ENCODE data around the gene PRDM10. TPM values are rescaled to one million over a fixed set of nuclear protein-coding genes. Genes with fewer than 3 reads are reported as not detected.
A peak's percentile ranks its signal among the peaks of the same experiment; 100 is the strongest.
"Not testable (repeated sequence)": the region's sequence is repeated elsewhere in the genome, so short reads cannot be mapped to it uniquely, and the experiment has no call there.

PRDM10 gene
- total RNA-seq, 1 donor from 2014 or later: 13.6 TPM

DNA sequence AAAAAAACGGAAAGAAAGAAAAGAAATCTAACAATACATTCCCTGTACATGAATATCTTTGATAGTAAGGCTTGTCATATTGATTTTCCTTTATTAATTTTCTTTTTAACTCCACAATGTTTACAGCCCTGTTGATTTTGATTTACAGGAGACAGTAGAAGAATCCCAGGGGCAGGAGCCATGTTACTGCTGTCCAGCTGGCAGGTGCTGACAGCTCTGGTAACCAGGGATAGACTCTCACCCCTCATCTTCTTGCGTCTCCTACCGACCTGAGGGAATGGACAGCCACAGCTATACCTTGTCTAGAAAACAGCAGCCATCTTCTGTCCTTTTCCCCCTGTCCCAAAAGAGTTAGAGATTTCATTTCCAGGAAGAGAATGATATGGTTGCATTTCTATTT, 37.4 kb downstream of the PRDM10 start:
- peaks cover 6% of the 10 kb centered on the region for H3K36me3 Mint-ChIP-seq (ENCODE audit: low read depth)
- H3K27ac Mint-ChIP-seq: no peak overlapping the region
- intact Hi-C loops (cut with micrococcal nuclease): no loop called here
- H3K27me3 Mint-ChIP-seq (ENCODE audit: insufficient read depth): no peaks in the 10 kb centered on the region
- DNase-seq (ENCODE audit: low spot score): no peak
- no peak overlapping the region for H3K4me3 Mint-ChIP-seq
- H3K4me1 Mint-ChIP-seq (ENCODE audit: low read depth): peaks cover 21% of the 10 kb centered on the region
- no peaks in the 10 kb centered on the region for H3K9me3 Mint-ChIP-seq

DNA sequence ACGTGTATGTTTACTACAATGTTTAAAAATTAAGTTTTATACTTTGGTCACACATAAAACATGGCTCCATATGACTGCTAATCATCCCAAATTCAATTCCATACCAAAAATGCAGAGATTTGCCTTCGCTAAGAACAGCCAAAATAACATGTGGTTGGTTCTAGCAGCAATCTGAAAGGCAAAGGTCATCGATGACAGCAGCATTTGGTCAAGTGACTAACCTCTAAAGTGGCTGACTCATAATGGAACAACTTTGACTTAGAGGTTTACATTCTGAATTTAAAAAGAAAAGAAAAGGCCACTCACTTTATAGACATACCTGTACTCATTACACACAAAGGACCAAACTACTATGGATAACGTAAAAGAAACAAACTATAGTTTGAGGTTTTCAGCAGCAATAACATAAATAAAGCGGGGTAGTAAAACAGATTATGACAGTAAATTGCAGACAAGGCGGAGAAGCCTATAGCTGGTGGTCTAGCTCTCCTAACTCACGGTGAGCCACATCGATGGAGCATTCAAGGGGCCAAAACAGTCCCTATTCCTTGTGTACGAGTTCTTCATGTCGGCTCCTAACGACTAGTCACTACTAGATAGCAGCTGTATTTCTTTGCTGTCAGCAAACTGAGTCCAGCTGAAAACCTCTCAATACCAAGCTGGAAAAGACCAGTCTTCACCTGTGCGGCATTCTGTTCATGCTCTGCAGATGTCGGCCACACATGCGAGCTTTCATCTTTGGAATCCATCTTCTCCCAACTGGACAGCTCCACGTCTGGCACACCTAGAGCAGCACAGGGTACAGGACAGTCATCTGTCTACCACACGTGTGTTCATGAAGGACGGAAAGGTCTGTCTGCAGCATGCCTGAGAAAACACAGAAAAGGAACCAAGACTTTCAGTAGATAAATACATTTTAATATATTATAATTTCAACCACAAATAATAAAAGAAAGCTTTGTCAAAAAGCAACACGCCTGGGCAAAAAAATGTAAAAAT, 42.1 kb downstream of the PRDM10 start:
- intact Hi-C loops (cut with micrococcal nuclease): loop anchor here (1.0 to 2.0 kb wide), 2 partner anchors 32 to 42 kb away; partner anchors contain the start of gene PRDM10
- no peak overlapping the region for H3K4me3 Mint-ChIP-seq
- no peaks in the 10 kb centered on the region for H3K9me3 Mint-ChIP-seq
- H3K4me1 Mint-ChIP-seq (ENCODE audit: low read depth): peaks cover 10% of the 10 kb centered on the region
- no peak for DNase-seq (ENCODE audit: low spot score)
- H3K36me3 Mint-ChIP-seq (ENCODE audit: low read depth): peaks cover 22% of the 10 kb centered on the region
- H3K27ac Mint-ChIP-seq: peak overlapping the region; percentile 64
- H3K27me3 Mint-ChIP-seq (ENCODE audit: insufficient read depth): no peaks in the 10 kb centered on the region

DNA sequence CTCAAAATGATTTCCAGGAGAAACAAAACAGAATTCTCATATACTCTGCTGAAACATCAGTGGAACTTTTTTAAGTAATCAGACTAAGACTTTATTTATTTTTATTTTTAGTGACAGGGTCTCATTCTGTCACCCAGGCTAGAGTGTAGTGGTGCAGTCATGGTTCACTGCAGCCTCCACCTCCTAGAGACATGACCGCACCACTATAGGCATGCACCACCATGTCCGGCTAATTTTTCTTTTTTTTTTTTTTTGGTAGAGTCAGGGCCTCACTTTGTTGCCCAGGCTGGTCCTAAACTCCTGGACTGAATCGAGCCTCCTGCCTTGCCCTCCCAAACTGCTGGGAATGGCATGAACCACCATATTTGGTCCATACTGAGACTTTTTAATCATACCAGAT, 42.9 kb downstream of the PRDM10 start:
- Mint-ChIP-seq H3K27ac (no peak overlapping the region), H3K4me3 (no peak overlapping the region), H3K9me3 (no peaks in the 10 kb centered on the region), H3K27me3 (ENCODE audit: insufficient read depth) (no peaks in the 10 kb centered on the region), H3K36me3 (ENCODE audit: low read depth) (peaks cover 26% of the 10 kb centered on the region), H3K4me1 (ENCODE audit: low read depth) (peaks cover 10% of the 10 kb centered on the region)
- intact Hi-C loops (cut with micrococcal nuclease): loop anchor here (1.0 to 2.0 kb wide), 2 partner anchors 33 to 43 kb away; partner anchors contain the start of gene PRDM10
- no peak for DNase-seq (ENCODE audit: low spot score)

DNA sequence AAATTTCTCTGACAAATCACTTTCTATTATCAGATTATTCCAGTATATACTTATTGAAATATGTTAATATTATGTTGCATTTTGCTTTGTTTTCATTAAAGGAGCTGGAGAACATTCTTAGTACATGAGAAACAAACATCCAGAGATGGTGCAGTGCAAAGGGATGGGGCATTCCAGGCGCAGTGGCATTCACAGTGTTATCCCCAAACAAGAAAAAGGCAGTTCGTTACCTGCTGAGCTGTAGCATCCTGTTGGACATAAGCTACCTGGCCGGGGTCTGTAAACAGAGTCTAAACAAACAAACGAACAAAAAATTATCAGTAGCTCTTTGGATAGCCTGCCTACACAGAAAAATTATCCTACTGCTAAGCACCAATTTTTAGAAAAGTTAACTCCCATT, 47.4 kb downstream of the PRDM10 start:
- H3K36me3 Mint-ChIP-seq (ENCODE audit: low read depth): peaks cover 24% of the 10 kb centered on the region
- H3K27me3 Mint-ChIP-seq (ENCODE audit: insufficient read depth): no peaks in the 10 kb centered on the region
- no peak overlapping the region for H3K27ac Mint-ChIP-seq
- no peak for DNase-seq (ENCODE audit: low spot score)
- peaks cover 18% of the 10 kb centered on the region for H3K4me1 Mint-ChIP-seq (ENCODE audit: low read depth)
- no peak overlapping the region for H3K4me3 Mint-ChIP-seq
- intact Hi-C loops (cut with micrococcal nuclease): no loop called here
- no peaks in the 10 kb centered on the region for H3K9me3 Mint-ChIP-seq

DNA sequence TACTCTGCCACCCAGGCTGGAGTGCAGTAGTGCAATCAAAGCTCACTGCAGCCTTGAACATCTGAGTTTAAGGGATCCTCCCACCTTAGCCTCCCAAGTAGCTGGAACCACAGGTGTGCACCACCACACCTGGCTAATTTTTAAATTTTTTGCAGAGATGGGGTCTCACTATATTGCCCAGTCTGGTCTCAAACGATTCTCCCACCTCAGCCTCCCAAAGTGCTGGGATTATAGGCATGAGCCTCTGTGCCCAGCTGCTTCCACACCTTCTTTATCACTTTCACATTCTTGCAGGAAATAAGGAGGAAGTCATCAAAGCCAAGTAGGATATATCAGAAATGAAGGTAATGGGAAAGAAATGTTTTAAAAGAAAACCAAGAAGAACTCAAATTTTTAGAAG, 47.9 kb downstream of the PRDM10 start:
- H3K9me3 Mint-ChIP-seq; H3K27ac Mint-ChIP-seq; DNase-seq (ENCODE audit: low spot score); H3K27me3 Mint-ChIP-seq (ENCODE audit: insufficient read depth); H3K4me3 Mint-ChIP-seq; intact Hi-C loops (cut with micrococcal nuclease): not testable (repeated sequence)
- Mint-ChIP-seq H3K36me3 (ENCODE audit: low read depth) (peaks cover 21% of the 10 kb centered on the region), H3K4me1 (ENCODE audit: low read depth) (peaks cover 14% of the 10 kb centered on the region)

DNA sequence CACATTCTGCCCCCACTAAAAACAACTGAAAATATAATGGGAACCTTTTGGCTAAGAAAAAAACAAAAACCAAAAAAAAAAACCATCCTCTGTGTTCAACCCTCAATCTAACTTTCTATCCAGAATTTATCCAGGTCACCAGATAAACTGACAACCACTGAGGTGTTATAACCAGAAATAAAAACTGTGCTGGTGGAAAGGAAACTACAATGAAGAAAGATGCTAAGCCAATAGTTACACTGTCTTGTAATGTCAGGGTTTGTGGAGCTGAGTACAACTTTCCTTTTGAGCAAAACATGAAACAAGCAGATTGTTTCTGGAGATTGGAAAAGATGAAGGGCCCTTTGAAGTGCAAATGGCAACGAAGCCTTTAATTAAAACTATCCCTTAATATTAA, 50.8 kb downstream of the PRDM10 start:
- Mint-ChIP-seq H3K9me3 (no peaks in the 10 kb centered on the region), H3K27ac (no peak overlapping the region)
- intact Hi-C loops (cut with micrococcal nuclease): no loop called here

DNA sequence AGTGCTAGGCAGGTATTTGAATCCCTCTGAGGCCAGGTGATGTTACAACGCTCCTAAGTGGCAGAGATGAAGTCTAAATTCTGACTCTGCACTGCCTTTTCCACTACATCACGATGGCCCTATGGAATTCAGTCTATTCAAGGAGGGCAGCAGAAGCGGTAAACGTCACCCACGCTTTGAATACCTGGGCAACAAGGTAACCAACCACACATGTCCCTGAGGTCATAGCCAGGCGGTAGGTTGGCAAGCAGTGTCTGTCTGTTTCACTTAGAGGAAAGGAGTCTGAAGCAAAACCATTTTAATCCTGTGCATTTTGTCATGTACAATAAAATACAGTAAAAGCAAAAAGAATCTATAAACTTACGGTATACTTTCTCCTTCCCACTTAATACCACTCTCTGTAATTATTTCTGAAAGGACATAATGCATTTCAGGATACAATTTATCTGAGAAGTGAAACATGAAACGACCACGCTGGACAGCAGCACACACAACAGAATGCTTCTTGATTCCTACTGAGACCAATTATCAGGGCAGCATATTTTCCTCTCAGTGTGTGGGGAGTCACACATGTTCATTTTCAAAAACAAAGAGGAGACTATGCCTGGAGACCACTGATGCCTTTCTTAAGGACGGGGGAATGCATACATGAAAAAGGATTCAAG, 51.3 kb downstream of the PRDM10 start:
- peaks cover 17% of the 10 kb centered on the region for H3K4me1 Mint-ChIP-seq (ENCODE audit: low read depth)
- no peak overlapping the region for H3K27ac Mint-ChIP-seq
- no peak for DNase-seq (ENCODE audit: low spot score)
- no peaks in the 10 kb centered on the region for H3K27me3 Mint-ChIP-seq (ENCODE audit: insufficient read depth)
- H3K36me3 Mint-ChIP-seq (ENCODE audit: low read depth): peaks cover 19% of the 10 kb centered on the region
- intact Hi-C loops (cut with micrococcal nuclease): no loop called here
- no peaks in the 10 kb centered on the region for H3K9me3 Mint-ChIP-seq
- no peak overlapping the region for H3K4me3 Mint-ChIP-seq

More for the DNA sequence above, 50.8 kb downstream of the PRDM10 start:
- Mint-ChIP-seq H3K4me3 (no peak overlapping the region), H3K36me3 (ENCODE audit: low read depth) (peaks cover 16% of the 10 kb centered on the region), H3K27me3 (ENCODE audit: insufficient read depth) (no peaks in the 10 kb centered on the region), H3K4me1 (ENCODE audit: low read depth) (peaks cover 14% of the 10 kb centered on the region)
- no peak for DNase-seq (ENCODE audit: low spot score)

DNA sequence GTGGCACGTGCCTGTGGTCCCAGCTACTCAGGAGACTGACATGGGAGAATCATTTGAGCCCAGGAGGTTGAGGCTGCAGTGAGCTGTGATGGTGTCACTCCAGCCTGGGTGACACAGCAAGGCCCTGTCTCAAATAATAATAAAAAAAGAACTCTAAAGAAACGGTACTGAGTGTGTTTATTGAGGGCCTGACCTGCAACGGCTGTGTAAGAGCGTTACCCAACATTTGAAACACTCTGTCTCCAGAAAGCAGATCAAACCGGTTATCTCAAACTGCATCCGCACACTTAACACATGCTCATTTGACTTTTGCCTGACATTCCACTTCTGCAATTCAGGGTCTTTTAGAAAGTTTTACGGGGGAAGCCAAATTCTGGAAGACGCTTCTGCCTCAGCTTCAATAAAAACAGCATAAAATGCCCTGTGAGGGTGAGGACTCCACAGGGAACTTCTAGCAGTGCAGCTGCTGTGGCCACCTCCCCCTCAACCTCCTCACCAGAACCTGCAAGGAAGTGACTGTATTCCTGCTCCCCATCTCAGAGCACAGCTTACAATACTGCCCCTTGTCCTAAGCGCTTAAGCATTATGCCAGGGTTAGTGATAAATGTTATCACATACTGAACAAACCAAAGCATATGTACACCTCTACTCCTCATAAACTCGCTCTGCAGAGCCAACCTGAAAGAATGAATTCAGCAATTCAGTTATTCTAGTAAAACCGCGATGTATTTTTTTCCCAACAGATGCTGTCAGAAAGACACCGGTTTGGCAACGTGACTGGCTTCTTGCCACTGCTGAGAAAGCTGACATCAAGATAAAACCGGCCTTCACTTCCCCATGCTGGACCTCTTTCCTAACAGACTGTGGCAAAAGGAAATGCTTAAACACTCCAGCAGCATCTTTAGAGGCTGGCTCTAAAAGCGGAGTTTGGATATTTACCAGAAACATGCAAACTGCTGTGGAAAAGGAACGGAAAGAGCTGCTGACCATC, 52.2 kb downstream of the PRDM10 start:
- Mint-ChIP-seq H3K9me3 (no peaks in the 10 kb centered on the region), H3K36me3 (ENCODE audit: low read depth) (peaks cover 18% of the 10 kb centered on the region), H3K4me1 (ENCODE audit: low read depth) (peaks cover 19% of the 10 kb centered on the region), H3K27ac (no peak overlapping the region), H3K4me3 (no peak overlapping the region), H3K27me3 (ENCODE audit: insufficient read depth) (no peaks in the 10 kb centered on the region)
- no peak for DNase-seq (ENCODE audit: low spot score)
- intact Hi-C loops (cut with micrococcal nuclease): no loop called here

DNA sequence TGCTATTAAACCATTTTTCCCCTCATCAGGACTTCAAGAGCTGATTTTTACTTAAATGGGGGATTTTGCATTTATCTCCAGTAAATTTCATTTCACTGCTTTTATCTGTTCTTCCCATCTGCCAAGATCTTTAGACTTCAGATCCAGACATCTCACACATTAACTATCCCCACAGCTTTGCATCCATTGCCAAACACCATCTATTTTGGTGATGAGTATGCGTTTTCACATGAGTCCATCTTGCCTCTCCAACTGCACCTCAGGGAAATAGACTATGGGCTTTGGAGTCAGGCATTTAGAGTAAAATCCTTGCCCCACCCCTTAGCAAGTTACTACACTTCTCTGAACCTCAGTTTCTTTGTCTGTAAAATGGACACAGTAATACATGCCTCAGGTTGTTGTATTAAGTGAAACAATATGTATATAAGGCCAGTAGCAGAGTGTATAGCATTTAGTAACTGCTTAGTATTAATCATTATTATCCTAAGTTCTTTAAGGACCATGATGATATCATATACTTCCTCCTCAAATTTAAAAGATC, 53.6 kb downstream of the PRDM10 start:
- DNase-seq (ENCODE audit: low spot score): no peak
- H3K4me3 Mint-ChIP-seq: no peak overlapping the region
- no peaks in the 10 kb centered on the region for H3K9me3 Mint-ChIP-seq
- H3K4me1 Mint-ChIP-seq (ENCODE audit: low read depth): peaks cover 19% of the 10 kb centered on the region
- no peak overlapping the region for H3K27ac Mint-ChIP-seq
- intact Hi-C loops (cut with micrococcal nuclease): no loop called here
- H3K27me3 Mint-ChIP-seq (ENCODE audit: insufficient read depth): no peaks in the 10 kb centered on the region
- peaks cover 15% of the 10 kb centered on the region for H3K36me3 Mint-ChIP-seq (ENCODE audit: low read depth)

DNA sequence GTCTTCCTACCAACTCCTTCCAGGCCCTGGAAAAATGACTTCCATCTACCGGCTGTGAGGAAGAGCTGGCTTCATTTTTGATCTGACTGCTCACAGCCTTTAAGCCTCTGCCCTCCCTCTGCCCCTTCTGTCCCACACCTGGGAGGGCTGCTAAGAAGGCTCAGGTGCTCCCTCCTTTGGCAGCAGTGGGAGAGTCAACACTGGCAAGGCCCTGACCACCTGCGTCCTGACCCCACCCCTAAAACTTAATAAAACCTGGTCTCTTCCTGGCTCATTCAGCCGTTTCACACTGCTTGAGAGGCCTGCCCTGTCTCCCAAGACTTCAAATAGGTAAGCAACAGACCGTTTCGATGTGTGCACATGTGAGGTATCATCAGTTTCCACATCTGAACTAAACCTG, 55.2 kb downstream of the PRDM10 start:
- Mint-ChIP-seq H3K4me3 (no peak overlapping the region), H3K27ac (peak overlapping the region; percentile 3), H3K36me3 (ENCODE audit: low read depth) (peaks cover 16% of the 10 kb centered on the region), H3K27me3 (ENCODE audit: insufficient read depth) (no peaks in the 10 kb centered on the region), H3K9me3 (no peaks in the 10 kb centered on the region), H3K4me1 (ENCODE audit: low read depth) (peaks cover 19% of the 10 kb centered on the region)
- intact Hi-C loops (cut with micrococcal nuclease): no loop called here
- no peak for DNase-seq (ENCODE audit: low spot score)

DNA sequence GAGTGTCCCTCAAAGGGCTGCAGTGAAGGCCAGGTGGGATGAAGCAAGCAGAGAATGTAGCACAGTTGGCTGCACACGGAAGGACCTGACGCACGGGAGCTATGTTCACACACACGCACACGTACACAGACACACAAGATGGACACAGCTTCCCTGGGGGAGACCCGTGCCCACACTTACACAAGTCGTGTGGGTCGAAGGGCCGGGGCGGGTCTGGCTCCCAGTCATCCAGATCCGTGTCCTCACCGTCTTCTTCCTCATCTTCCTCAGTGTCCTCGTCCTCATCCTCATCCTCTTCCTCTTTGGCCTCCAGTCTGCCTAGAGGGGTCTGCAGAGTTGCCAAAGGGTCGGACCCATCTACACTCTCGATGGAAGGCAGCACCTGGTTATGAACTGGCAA, 55.7 kb downstream of the PRDM10 start:
- Mint-ChIP-seq H3K4me3 (no peak overlapping the region), H3K4me1 (ENCODE audit: low read depth) (peaks cover 16% of the 10 kb centered on the region), H3K27me3 (ENCODE audit: insufficient read depth) (no peaks in the 10 kb centered on the region), H3K27ac (no peak overlapping the region), H3K36me3 (ENCODE audit: low read depth) (peaks cover 19% of the 10 kb centered on the region), H3K9me3 (no peaks in the 10 kb centered on the region)
- intact Hi-C loops (cut with micrococcal nuclease): no loop called here
- DNase-seq (ENCODE audit: low spot score): no peak

DNA sequence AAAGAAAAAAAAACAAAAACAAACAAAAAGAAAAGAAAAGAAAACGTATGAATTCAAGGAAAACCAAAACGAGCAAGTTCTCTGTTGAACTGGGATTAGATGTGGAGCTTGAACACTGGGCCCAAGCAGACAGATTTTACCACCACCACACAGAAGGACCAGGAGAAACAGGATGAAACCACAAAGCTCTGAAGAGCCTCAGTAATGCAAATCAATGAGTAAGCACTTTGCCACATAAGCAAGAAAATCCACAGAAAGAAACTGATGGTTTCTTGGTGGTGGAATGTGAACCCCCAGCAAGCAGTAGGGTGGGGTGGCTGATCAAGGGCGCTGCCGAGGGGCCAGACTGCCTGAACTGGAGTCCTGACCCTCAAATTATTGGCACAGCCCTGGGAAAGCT, 56.4 kb downstream of the PRDM10 start:
- peaks cover 11% of the 10 kb centered on the region for H3K4me1 Mint-ChIP-seq (ENCODE audit: low read depth)
- no peak for DNase-seq (ENCODE audit: low spot score)
- peaks cover 22% of the 10 kb centered on the region for H3K36me3 Mint-ChIP-seq (ENCODE audit: low read depth)
- intact Hi-C loops (cut with micrococcal nuclease): no loop called here
- no peaks in the 10 kb centered on the region for H3K27me3 Mint-ChIP-seq (ENCODE audit: insufficient read depth)
- H3K27ac Mint-ChIP-seq: no peak overlapping the region
- no peaks in the 10 kb centered on the region for H3K9me3 Mint-ChIP-seq
- no peak overlapping the region for H3K4me3 Mint-ChIP-seq
